Endometrium (tissue), 2 donors: ENCODE results near the gene TP63.

Experiments
- FAIRE-seq: peaks from 2 replicates; lab custom pipeline; 2012; peaks lifted over from hg19 to GRCh38; lab: Jason Lieb, UNC
- donor health status: control.
- donor health status: control.

TP63 gene

GRCh38 chr3:189685291-189685690 is 54.1 kb downstream of the TP63 start:
- FAIRE-seq: no peak

DNA sequence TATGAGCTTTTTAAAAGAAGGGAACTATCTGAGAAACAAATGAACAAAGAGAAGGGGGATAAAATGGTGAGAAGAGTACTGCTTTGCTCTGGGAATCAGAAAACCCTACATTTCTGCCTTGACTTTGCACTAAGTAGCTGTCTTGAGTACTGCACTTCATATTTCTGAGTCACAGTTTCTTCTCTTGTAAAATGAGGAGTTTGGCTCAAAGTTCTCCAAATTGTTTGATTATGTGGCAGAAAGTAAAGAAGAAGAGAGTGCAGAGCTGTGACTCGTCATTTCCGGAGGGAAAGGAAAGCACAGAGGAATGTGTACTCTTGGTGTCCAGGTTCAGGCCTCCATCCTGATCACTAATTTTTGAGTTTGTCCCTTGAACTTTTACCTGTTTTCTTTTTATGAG is 54.7 kb downstream of the TP63 start:
- FAIRE-seq: no peak

DNA sequence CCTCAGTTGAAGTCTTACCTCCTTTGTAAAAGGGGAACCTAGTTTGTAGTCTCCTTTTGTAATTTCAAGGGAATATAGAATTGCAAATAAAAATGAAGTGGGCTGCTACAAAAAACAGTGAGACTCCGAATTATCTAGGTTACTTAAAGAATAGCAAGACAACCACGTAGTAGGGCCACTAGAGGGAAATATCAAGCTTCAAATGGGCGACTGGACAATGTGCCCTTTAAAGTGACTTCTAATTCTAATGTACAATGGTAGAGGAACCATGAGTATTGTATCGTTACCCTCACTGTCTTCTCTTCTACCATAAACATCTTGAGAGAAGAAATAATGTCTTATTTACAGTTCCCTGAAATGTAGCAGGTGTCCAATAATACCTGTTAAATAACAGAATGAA is 56.3 kb downstream of the TP63 start:
- no peak for FAIRE-seq

- FAIRE-seq: no peak
Observed at GRCh38 chr3:189688262-189688661, 57.1 kb downstream of the TP63 start.

- no peak for FAIRE-seq
Observed at GRCh38 chr3:189689625-189690024, 58.4 kb downstream of the TP63 start.

- no peak for FAIRE-seq
Observed at GRCh38 chr3:189690237-189690636, 59.0 kb downstream of the TP63 start.

DNA sequence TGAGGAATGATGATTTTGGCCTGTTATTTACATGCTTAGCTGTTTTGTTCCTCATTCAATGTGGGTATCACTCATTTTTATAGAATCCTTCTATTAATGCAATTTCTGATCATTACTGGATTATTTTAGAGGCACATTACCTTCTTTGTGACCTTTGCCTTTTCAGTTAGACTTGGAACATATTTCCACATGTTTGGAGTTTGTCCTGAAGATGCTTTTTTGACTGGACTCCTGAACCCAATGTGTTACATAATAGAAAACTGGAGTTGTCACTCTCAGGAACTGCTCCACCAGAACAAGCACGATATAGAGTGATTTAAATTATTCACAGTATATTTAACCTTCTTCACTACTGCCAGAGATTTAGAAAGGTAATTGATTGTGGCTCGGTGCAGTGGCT is 59.5 kb downstream of the TP63 start:
- no peak for FAIRE-seq

- FAIRE-seq: no peak
Observed at GRCh38 chr3:189695400-189695799, 64.2 kb downstream of the TP63 start.

GRCh38 chr3:189698811-189699210 is 67.6 kb downstream of the TP63 start:
- FAIRE-seq: no peak

DNA sequence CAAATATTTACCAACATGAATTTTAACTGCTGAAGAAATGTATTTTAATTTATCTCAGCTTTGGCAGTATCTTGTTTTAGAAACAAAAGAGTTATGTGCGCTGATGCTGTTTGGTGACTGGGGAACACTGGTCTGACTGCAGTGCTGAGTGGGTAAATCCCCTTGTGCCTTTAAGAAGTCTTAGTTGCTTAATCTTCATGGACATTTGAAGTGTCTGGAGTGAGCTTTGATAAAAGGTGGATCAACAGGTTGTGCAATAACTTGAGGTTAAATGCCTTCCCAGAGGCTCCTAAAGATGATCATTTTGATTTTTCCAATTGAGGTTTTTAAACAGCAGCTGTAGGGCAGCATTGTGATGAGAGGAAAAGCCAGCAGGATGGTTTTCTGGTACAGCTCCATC is 68.7 kb downstream of the TP63 start:
- FAIRE-seq: no peak

- no peak for FAIRE-seq
Observed at GRCh38 chr3:189702066-189702646, 71.0 kb downstream of the TP63 start.

- no peak for FAIRE-seq
Observed at GRCh38 chr3:189703865-189704264, 72.7 kb downstream of the TP63 start.

- FAIRE-seq: no peak
Observed at GRCh38 chr3:189708375-189708774, 77.2 kb downstream of the TP63 start.

- peak; percentile 98 for FAIRE-seq
Observed at GRCh38 chr3:189710620-189711402, 79.6 kb downstream of the TP63 start.

DNA sequence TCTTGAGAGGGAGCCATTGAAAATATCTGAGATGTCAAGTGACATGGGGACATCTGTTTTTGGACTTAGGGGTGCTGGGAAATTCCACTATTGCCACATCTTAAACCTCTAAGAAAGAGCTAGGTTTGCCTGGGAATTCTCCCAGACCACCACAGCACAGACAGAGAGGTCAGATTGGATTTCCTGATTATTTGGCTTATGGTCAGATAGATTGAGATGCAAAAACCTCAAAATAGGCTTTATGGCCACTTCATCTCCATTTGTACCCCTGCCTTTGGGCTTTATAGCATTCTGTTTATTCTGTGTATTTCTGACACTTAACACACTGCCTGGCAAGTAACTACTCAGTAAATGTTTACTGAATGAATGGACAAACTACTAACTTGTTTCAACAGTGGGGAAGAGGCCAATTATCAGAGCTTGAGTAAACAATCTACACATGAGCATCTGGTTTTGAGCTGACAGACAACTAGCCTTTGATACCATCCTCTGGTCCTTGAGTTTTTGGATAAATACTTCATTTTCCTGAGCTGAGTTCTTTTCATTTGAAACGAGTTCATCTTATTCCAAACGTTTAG is 81.8 kb downstream of the TP63 start:
- FAIRE-seq: no peak

DNA sequence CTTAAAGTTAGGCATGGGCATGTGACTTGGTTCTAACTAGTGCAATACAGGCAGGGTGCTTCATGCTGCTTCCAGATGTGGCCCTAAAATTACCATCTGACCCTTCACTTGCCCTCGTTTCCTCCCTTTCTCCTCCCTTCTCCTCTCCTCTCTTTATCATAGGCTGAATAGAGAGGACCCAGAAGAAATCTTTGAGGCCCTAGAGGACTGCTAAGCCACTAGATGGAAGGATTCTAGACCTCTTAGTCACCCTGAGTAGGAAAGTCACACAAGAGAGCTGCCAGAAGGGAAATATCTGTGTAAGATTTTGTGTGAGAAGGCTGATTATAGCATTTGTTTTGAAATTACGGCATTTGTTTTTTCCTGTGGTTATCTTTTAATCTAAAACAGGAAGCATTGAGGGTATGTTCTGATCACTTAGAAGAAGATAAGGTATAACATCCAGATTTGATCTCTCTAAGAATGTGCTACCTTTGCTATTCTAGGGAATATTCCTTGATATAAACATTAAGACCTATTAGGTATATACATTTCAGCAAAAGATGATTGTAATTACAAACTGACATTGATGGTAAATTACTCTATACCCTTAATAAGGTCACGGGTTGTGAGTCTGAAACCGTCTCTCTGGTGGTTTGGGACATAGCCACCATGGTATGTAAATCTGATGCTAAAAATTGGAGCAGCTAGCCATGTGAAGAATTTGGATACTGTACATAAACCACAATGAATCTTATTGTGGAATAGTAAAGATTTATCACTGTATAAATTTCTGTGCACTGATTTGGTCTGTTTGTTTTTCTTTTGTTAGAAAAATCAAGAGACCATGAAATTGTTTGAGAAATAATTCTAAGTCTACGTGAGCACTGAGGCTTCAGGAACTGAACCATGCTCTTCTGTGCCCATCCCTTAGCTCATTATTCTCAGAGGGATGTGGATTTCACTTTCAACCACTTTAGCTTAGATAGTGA is 84.1 kb downstream of the TP63 start:
- peak; percentile 94 for FAIRE-seq

DNA sequence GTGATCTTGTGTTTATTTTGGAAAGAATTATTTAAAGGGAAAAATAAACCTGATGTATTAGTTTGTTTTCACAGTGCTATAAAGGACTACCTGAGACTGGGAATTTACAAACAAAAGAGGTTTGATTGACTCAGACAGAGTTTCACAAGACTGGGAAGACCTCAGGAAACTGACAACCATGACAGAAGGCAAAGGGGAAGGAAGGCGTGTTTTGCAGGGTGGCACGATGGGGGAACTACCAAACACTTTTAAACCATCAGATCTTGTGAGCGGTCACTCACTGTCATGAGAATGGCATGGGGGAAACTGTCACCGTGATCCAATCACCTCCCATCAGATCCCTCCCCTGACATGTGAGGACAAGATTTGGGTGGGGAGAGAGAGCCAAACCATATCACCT is 87.0 kb downstream of the TP63 start:
- no peak for FAIRE-seq

DNA sequence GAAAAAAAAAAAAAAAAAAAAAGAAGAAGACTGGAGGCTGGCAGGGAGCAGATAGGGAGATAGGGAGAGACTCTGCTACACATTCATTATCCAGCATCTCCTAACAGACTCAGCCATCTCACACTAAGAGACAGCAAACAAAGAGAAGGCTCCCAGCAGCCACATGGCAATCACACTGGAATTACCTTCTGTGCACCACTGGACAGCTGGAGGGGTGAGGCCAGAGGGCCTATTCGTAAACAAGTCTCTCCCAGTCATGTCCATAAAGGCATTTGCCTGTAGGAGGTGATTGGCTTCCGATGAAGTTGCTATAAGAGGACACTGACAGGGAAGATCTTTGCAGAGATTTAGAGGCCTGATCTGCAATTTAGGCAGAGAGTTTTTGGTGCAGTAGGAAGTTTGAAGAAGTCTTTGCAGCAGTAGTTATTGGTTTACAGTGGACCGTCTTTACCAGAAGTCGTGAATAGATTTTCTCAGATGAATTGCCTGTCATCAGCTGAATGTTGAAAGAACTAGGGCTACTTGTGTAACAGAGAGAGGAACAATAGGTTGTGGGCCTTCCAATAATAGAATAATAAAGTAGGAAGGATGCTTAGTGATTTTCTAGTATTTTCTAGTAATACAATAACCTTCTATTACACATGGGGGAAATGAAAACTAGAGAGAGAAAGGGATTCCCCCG is 89.7 kb downstream of the TP63 start:
- FAIRE-seq: no peak

GRCh38 chr3:189721873-189722665 is 90.9 kb downstream of the TP63 start:
- FAIRE-seq: no peak

- no peak for FAIRE-seq
Observed at GRCh38 chr3:189724356-189724755, 93.2 kb downstream of the TP63 start.

- no peak for FAIRE-seq
Observed at GRCh38 chr3:189726277-189726676, 95.1 kb downstream of the TP63 start.
